Smooth muscle cell of the coronary artery (primary cell): ENCODE measurements around the gene ASPHD1. TPM values are rescaled to one million over a fixed set of nuclear protein-coding genes. Genes with fewer than 3 reads are reported as not detected.

ENCODE experiments used
- total RNA-seq: library from RNA; depleted of rRNA; stranded (reverse); fragments of >200 nt; gene quantifications from 2 replicates; pipeline ENCODE4 v1.2.3, GENCODE V29; 2014; ENCODE audit warnings: low replicate concordance

ASPHD1 gene, protein sequence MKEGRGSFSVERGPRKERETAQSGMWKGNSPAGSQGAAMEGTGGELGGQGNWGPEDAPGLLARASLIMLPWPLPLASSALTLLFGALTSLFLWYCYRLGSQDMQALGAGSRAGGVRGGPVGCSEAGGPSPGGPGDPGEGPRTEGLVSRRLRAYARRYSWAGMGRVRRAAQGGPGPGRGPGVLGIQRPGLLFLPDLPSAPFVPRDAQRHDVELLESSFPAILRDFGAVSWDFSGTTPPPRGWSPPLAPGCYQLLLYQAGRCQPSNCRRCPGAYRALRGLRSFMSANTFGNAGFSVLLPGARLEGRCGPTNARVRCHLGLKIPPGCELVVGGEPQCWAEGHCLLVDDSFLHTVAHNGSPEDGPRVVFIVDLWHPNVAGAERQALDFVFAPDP
- total RNA-seq, result 3.4 and 13.5 TPM in 2 replicates

DNA sequence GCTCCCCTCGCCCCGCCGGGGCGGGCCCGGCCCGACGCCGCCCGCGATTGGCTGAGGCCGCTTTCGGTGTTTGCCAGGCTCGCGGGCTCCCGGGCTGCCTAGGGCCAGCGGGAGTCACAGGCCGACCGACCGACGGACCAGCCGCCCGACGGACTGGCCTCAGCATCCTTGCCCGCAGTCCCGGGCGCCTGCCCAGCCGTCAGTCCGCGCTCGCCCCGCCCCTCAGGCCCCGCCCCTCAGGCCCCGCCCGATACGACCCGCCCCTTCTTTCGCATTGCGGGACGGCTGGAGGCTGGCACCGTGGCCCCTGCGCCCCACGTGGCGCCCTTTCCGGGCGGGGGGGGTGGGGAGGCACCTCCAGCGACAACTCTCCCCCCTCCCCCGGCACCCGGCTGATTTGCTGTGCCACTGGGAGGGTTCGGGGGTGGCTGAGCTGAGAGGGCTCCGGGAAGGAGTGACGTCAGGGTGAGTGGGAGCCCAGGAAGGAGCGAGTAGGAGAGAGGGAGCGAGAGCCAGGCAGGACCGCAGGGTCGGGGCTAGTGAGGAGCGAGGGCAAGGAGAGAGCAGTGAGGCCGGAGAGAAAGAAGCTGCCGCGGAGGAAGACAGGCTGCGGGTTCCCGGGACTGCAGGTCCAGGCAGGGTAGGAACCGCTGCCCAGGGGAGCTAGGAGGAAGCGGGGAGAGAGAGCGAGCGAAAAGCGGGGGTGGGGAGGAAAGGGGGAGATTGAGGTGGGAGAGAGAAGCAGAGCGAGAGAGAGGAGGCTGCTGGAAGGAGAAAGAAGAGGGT, at the start of gene ASPHD1:
Gene ASPHD1 (plus strand): TSS at position 387 of the 786 bp plus-strand sequence. CDS start 484 bp downstream, outside the sequence.

GRCh38 chr16:29862884-29863668, 37.2 kb upstream of the ASPHD1 start, which contains the start of gene CDIPT:
Gene CDIPT, minus strand, starts transcription at chr16:29863226. Its CDS starts 369 bp downstream, at chr16:29862857.

GRCh38 chr16:29899516-29900101, 679 bp upstream of the ASPHD1 start, which contains the start of gene SEZ6L2:
Gene SEZ6L2, minus strand, starts transcription at chr16:29899550. Its CDS starts 531 bp downstream, at chr16:29899019.

DNA sequence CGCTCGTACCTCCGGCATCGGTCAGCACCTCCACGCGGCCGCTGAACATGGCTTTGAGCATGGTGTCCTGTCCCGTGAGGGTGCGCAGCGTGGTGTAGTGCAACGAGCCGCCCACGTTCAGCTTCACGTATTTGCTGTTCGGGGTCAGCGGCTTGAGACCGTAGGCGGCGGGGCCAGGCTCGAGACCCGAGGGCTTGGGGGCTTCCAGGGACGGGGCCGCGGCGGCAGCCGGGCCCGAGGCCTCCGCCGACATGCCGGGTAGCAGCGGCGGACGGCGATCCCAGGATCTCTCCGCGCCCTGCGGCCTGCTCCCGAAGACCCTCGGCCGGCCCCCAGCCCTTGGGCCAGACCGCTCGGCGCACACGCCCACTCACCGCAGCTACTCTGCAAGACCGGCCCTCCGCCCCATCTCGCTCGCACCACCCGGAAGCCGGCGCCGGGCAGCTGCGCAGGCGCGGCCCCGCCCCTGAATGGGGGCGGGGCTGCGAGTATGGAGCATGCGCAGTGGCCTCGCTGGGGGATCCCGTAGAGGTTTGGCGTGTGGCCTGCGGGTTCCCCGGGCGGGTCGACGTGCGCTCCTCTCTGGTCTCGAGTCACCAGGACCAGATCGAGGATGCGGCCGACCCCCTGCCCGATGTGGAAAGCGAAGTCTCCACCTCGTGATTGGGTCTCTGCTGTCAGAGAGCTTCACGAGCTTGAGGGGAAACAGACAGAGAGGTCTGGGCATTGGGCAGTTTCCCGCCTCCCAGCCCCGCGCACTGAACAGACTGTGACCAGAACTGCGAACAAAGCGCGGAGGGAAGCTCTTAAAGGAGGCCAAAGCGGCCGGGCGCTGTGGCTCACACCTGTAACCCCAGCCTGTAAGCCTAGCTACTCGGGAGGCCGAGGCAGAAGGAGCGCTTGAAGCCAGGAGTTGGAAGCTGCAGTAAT, 25.8 kb downstream of the ASPHD1 start, which contains the start of gene KCTD13:
Gene KCTD13 (minus strand): TSS at position 446 of the 930 bp plus-strand sequence. CDS start 193 bp downstream, at position 253.

Other genes starting within 250 kb of the ASPHD1 start
- gene SPN, start 237.2 kb upstream of the ASPHD1 start, total RNA-seq, result under 0.01 TPM in 1 of 2 replicates, not detected in the other
- gene QPRT, start 221.3 kb upstream of the ASPHD1 start, total RNA-seq, result 5.3 and 14.7 TPM in 2 replicates
- gene C16orf54, start 154.5 kb upstream of the ASPHD1 start, total RNA-seq, result not detected in 2 replicates
- gene ZG16, start 122.2 kb upstream of the ASPHD1 start, total RNA-seq, result not detected in 2 replicates
- gene KIF22, start 109.7 kb upstream of the ASPHD1 start, total RNA-seq, result 8.4 and 20.4 TPM in 2 replicates
- 166 and 189 TPM in 2 replicates for gene MAZ, start 94.0 kb upstream of the ASPHD1 start, total RNA-seq
- 0.38 and 1.6 TPM in 2 replicates for gene PRRT2, start 88.3 kb upstream of the ASPHD1 start, total RNA-seq
- gene PAGR1, start 84.3 kb upstream of the ASPHD1 start, total RNA-seq, result 4.4 and 16.9 TPM in 2 replicates
- gene MVP, start 80.0 kb upstream of the ASPHD1 start, total RNA-seq, result 281 and 542 TPM in 2 replicates
- gene CDIPT, start 37.3 kb upstream of the ASPHD1 start, total RNA-seq, result 65.0 and 80.7 TPM in 2 replicates
- 2.3 and 6.6 TPM in 2 replicates for gene SEZ6L2, start 938 bp upstream of the ASPHD1 start, total RNA-seq
- 4.9 and 5.7 TPM in 2 replicates for gene KCTD13, start 25.7 kb downstream of the ASPHD1 start, total RNA-seq
- 47.5 and 77.3 TPM in 2 replicates for gene TMEM219, start 61.6 kb downstream of the ASPHD1 start, total RNA-seq
- gene TAOK2, start 73.4 kb downstream of the ASPHD1 start, total RNA-seq, result 36.0 and 45.1 TPM in 2 replicates
- 5.9 and 6.8 TPM in 2 replicates for gene HIRIP3, start 95.1 kb downstream of the ASPHD1 start, total RNA-seq
- gene INO80E, start 95.8 kb downstream of the ASPHD1 start, total RNA-seq, result 11.5 and 13.8 TPM in 2 replicates
- 0.08 and 0.23 TPM in 2 replicates for gene DOC2A, start 110.5 kb downstream of the ASPHD1 start, total RNA-seq
- not detected in 2 replicates for gene C16orf92, start 122.7 kb downstream of the ASPHD1 start, total RNA-seq
- gene TLCD3B, start 130.8 kb downstream of the ASPHD1 start, total RNA-seq, result not detected in 2 replicates
- gene ALDOA, start 165.3 kb downstream of the ASPHD1 start, total RNA-seq, result 454 and 683 TPM in 2 replicates
- 243 and 256 TPM in 2 replicates for gene PPP4C, start 175.5 kb downstream of the ASPHD1 start, total RNA-seq
- gene TBX6, start 191.4 kb downstream of the ASPHD1 start, total RNA-seq, result under 0.01 and 0.12 TPM in 2 replicates
- 8.1 and 11.5 TPM in 2 replicates for gene YPEL3, start 195.7 kb downstream of the ASPHD1 start, total RNA-seq
- 0.60 and 4.4 TPM in 2 replicates for gene GDPD3, start 213.0 kb downstream of the ASPHD1 start, total RNA-seq
- gene MAPK3, start 222.7 kb downstream of the ASPHD1 start, total RNA-seq, result 27.1 and 40.4 TPM in 2 replicates